Natural killer cell treated with Interleukin-12 subunit alpha and Interleukin-12 subunit beta and Interleukin-15 and Interleukin-18, amount 100 ng/mL, for 72 hours (primary cell): Measurements from ENCODE around the gene RGS3. TPM values are rescaled to one million over a fixed set of nuclear protein-coding genes. Genes with fewer than 3 reads are reported as not detected.
A peak's percentile ranks its signal among the peaks of the same experiment; 100 is the strongest.
"Not testable (repeated sequence)": the region's sequence is repeated elsewhere in the genome, so short reads cannot be mapped to it uniquely, and the experiment has no call there.

ENCODE experiments used
- ATAC-seq, 2 donors: fragments of 150-1000 bp; cut with Tn5 transposase in 1 of 2; sonication (Bioruptor Pico), chemical (Tn5 transposase) in 1 of 2; 2 replicates each; pipeline ENCODE4 v1.10.0; 2021
- DNase-seq: peaks from one replicate; pipeline ENCODE4 v3.0.0; 2022; ENCODE audit warnings: low spot score
- H3K27ac Mint-ChIP-seq, 2 donors: 1 replicate in 1 of 2; 2 replicates in 1 of 2; pipeline ENCODE4 v1.8.0; 2022; ENCODE audit warnings: mixed read lengths in 2 of 2, mild to moderate bottlenecking in 1 of 2, moderate library complexity in 1 of 2
- H3K27me3 Mint-ChIP-seq, 2 donors: 1 replicate in 1 of 2; 2 replicates in 1 of 2; pipeline ENCODE4 v1.8.0; 2022; ENCODE audit warnings: mixed read lengths in 2 of 2
- H3K36me3 Mint-ChIP-seq: one replicate; pipeline ENCODE4 v1.8.0; 2022; ENCODE audit warnings: mixed read lengths
- H3K4me1 Mint-ChIP-seq, 2 donors: 1 replicate in 1 of 2; 2 replicates in 1 of 2; pipeline ENCODE4 v1.8.0; 2022; ENCODE audit warnings: low read depth in 2 of 2, mixed read lengths in 2 of 2, mild to moderate bottlenecking in 1 of 2
- H3K4me3 Mint-ChIP-seq: one replicate; pipeline ENCODE4 v1.8.0; 2022; ENCODE audit warnings: mixed read lengths
- H3K9me3 Mint-ChIP-seq: 2 replicates; pipeline ENCODE4 v1.8.0; 2022; ENCODE audit warnings: mixed read lengths
- total RNA-seq, 2 donors: library from RNA; stranded (reverse); gene quantifications; one replicate each; pipeline ENCODE4 v1.2.3, GENCODE V29; 2022

The RGS3 gene
- total RNA-seq, 2 donors from 2014 or later = 71.7 to 144 TPM

- peaks cover 0 to 7% of the 10 kb centered on the region in 2 donors for H3K4me1 Mint-ChIP-seq
- DNase-seq (no peak), ATAC-seq (no peak)
- H3K36me3 Mint-ChIP-seq = no peaks in the 10 kb centered on the region
- H3K27ac Mint-ChIP-seq = no peak overlapping the region
- H3K9me3 Mint-ChIP-seq = no peaks in the 10 kb centered on the region
- no peak overlapping the region for H3K4me3 Mint-ChIP-seq
- no peaks in the 10 kb centered on the region for H3K27me3 Mint-ChIP-seq
Measured at GRCh38 chr9:113486327-113486726, 22.8 kb downstream of the RGS3 start.

GRCh38 chr9:113488071-113488470 is 24.5 kb downstream of the RGS3 start:
- Mint-ChIP-seq H3K4me3 (no peak overlapping the region), H3K27ac (peak overlapping the region in 1 of 2 donors; percentile 20), H3K4me1 (peaks cover 4 to 7% of the 10 kb centered on the region in 2 donors), H3K36me3 (no peaks in the 10 kb centered on the region), H3K9me3 (no peaks in the 10 kb centered on the region), H3K27me3 (no peaks in the 10 kb centered on the region)
- ATAC-seq (no peak), DNase-seq (no peak)

GRCh38 chr9:113488490-113488889 is 25.0 kb downstream of the RGS3 start:
- peaks cover 5 to 7% of the 10 kb centered on the region in 2 donors for H3K4me1 Mint-ChIP-seq
- DNase-seq (no peak), ATAC-seq (no peak)
- no peaks in the 10 kb centered on the region for H3K27me3 Mint-ChIP-seq
- H3K36me3 Mint-ChIP-seq = no peaks in the 10 kb centered on the region
- peak overlapping the region in 1 of 2 donors; percentile 20 for H3K27ac Mint-ChIP-seq
- H3K4me3 Mint-ChIP-seq = no peak overlapping the region
- H3K9me3 Mint-ChIP-seq = no peaks in the 10 kb centered on the region

GRCh38 chr9:113491147-113491546 is 27.6 kb downstream of the RGS3 start:
- H3K9me3 Mint-ChIP-seq, ATAC-seq, H3K36me3 Mint-ChIP-seq, DNase-seq, H3K27ac Mint-ChIP-seq, H3K4me3 Mint-ChIP-seq, H3K27me3 Mint-ChIP-seq: not testable (repeated sequence)
- H3K4me1 Mint-ChIP-seq = peaks cover 11% of the 10 kb centered on the region in 2 donors

GRCh38 chr9:113492343-113493202 is 29.0 kb downstream of the RGS3 start:
- no peak overlapping the region for H3K4me3 Mint-ChIP-seq
- peak overlapping the region in 1 of 2 donors; percentile 9 for H3K27ac Mint-ChIP-seq
- no peak for DNase-seq
- H3K27me3 Mint-ChIP-seq = no peaks in the 10 kb centered on the region
- no peak for ATAC-seq
- H3K4me1 Mint-ChIP-seq = peaks cover 11% of the 10 kb centered on the region in 2 donors
- no peaks in the 10 kb centered on the region for H3K9me3 Mint-ChIP-seq
- no peaks in the 10 kb centered on the region for H3K36me3 Mint-ChIP-seq

GRCh38 chr9:113493203-113493520 is 29.6 kb downstream of the RGS3 start:
- Mint-ChIP-seq H3K4me3 (no peak overlapping the region), H3K4me1 (peaks cover 5 to 11% of the 10 kb centered on the region in 2 donors), H3K27ac (peak overlapping the region in 1 of 2 donors; percentile 9), H3K9me3 (no peaks in the 10 kb centered on the region), H3K36me3 (no peaks in the 10 kb centered on the region), H3K27me3 (no peaks in the 10 kb centered on the region)
- ATAC-seq (no peak), DNase-seq (no peak)

- Mint-ChIP-seq H3K27ac (peak overlapping the region in 1 of 2 donors; percentile 73), H3K27me3 (no peaks in the 10 kb centered on the region), H3K9me3 (no peaks in the 10 kb centered on the region), H3K4me1 (peaks cover 4 to 11% of the 10 kb centered on the region in 2 donors), H3K4me3 (no peak overlapping the region), H3K36me3 (no peaks in the 10 kb centered on the region)
- ATAC-seq = no peak
- no peak for DNase-seq
Measured at GRCh38 chr9:113495526-113495925, 32.0 kb downstream of the RGS3 start.

- DNase-seq (no peak), ATAC-seq (no peak)
- peak overlapping the region in 1 of 2 donors; percentile 73 for H3K27ac Mint-ChIP-seq
- no peaks in the 10 kb centered on the region for H3K27me3 Mint-ChIP-seq
- no peak overlapping the region for H3K4me3 Mint-ChIP-seq
- H3K9me3 Mint-ChIP-seq = no peaks in the 10 kb centered on the region
- H3K4me1 Mint-ChIP-seq = peaks cover 4 to 15% of the 10 kb centered on the region in 2 donors
- H3K36me3 Mint-ChIP-seq = no peaks in the 10 kb centered on the region
Measured at GRCh38 chr9:113497051-113497450, 33.5 kb downstream of the RGS3 start.

GRCh38 chr9:113499153-113499875 is 35.8 kb downstream of the RGS3 start:
- Mint-ChIP-seq H3K4me3 (no peak overlapping the region), H3K36me3 (no peaks in the 10 kb centered on the region), H3K9me3 (no peaks in the 10 kb centered on the region), H3K27ac (no peak overlapping the region), H3K4me1 (peaks cover 11 to 16% of the 10 kb centered on the region in 2 donors), H3K27me3 (no peaks in the 10 kb centered on the region)
- ATAC-seq (no peak), DNase-seq (no peak)

GRCh38 chr9:113499876-113500497 is 36.5 kb downstream of the RGS3 start:
- H3K36me3 Mint-ChIP-seq = no peaks in the 10 kb centered on the region
- no peaks in the 10 kb centered on the region for H3K9me3 Mint-ChIP-seq
- DNase-seq (no peak), ATAC-seq (no peak)
- peaks cover 11 to 15% of the 10 kb centered on the region in 2 donors for H3K4me1 Mint-ChIP-seq
- H3K4me3 Mint-ChIP-seq = no peak overlapping the region
- no peaks in the 10 kb centered on the region for H3K27me3 Mint-ChIP-seq
- H3K27ac Mint-ChIP-seq = no peak overlapping the region

- peak overlapping the region; percentile 39 to 74 for H3K27ac Mint-ChIP-seq
- H3K4me3 Mint-ChIP-seq = no peak overlapping the region
- H3K36me3 Mint-ChIP-seq = no peaks in the 10 kb centered on the region
- H3K9me3 Mint-ChIP-seq = no peaks in the 10 kb centered on the region
- ATAC-seq = no peak
- no peak for DNase-seq
- peaks cover 10 to 15% of the 10 kb centered on the region in 2 donors for H3K4me1 Mint-ChIP-seq
- H3K27me3 Mint-ChIP-seq = no peaks in the 10 kb centered on the region
Measured at GRCh38 chr9:113501129-113501686, 37.7 kb downstream of the RGS3 start.

GRCh38 chr9:113501852-113502251 is 38.3 kb downstream of the RGS3 start:
- no peak for ATAC-seq
- H3K27ac Mint-ChIP-seq = peak overlapping the region; percentile 39 to 74
- no peak overlapping the region for H3K4me3 Mint-ChIP-seq
- H3K4me1 Mint-ChIP-seq = peaks cover 10 to 15% of the 10 kb centered on the region in 2 donors
- H3K36me3 Mint-ChIP-seq = no peaks in the 10 kb centered on the region
- no peaks in the 10 kb centered on the region for H3K27me3 Mint-ChIP-seq
- no peak for DNase-seq
- H3K9me3 Mint-ChIP-seq = no peaks in the 10 kb centered on the region

GRCh38 chr9:113502427-113503034 is 39.0 kb downstream of the RGS3 start:
- Mint-ChIP-seq H3K4me1 (peaks cover 10 to 21% of the 10 kb centered on the region in 2 donors), H3K27ac (peak overlapping the region in 1 of 2 donors; percentile 79), H3K36me3 (no peaks in the 10 kb centered on the region), H3K4me3 (no peak overlapping the region), H3K27me3 (no peaks in the 10 kb centered on the region), H3K9me3 (no peaks in the 10 kb centered on the region)
- no peak for ATAC-seq
- no peak for DNase-seq
